K562 (cell line): Measurements from ENCODE around the gene CD84. TPM values are rescaled to one million over a fixed set of nuclear protein-coding genes. Genes with fewer than 3 reads are reported as not detected.

ENCODE experiments used
- ATAC-seq: fragments of 200-7000 bp; cut with Tn5 transposase; 3 replicates; pipeline ENCODE4 v1.9.1; 2020; ENCODE audit warnings: moderate library complexity
- BruUV-seq: library from RNA; stranded (reverse); fragments of 400-500 nt; replicated peaks from 2 replicates; lab custom pipeline; 2021; lab: Mats Ljungman, UMichigan
- CTCF ChIA-PET: fragments of 300-600 bp; formaldehyde crosslinking; extraction: SDS; loops from one replicate; lab custom pipeline; 2021; ENCODE audit warnings: low intra/inter-chr PET ratio; lab: Yijun Ruan, JAX
- POLR2A ChIA-PET: fragments of 300-600, 350-650 bp; sonication (Branson Sonifier 250); formaldehyde crosslinking; extraction: SDS; loops from one replicate; lab custom pipeline; 2021; ENCODE audit warnings: antibody characterized with exemption, inconsistent platforms; lab: Yijun Ruan, JAX
- DNase-seq, 4 experiments: peaks; one replicate each; pipeline versions ENCODE4 v3.0.0 to v3.0.0-alpha.2; 2011 to 2018; ENCODE audit warnings: low spot score in 3 of 4, mixed read lengths in 3 of 4; ENCODE audit errors: extremely low read depth in 1 of 4
- FAIRE-seq: peaks from 2 replicates; lab custom pipeline; 2011; peaks lifted over from hg19 to GRCh38; lab: Jason Lieb, UNC
- H2AFZ ChIP-seq: 2 replicates; pipeline ENCODE4 v1.6.0; 2011; ENCODE audit warnings: low read depth, low read length, control low read depth, inconsistent platforms
- H3K27ac ChIP-seq: fragments of 200-600 bp; 3 replicates; pipeline ENCODE4 v1.8.0; 2011; ENCODE audit warnings: low read depth, mild to moderate bottlenecking, control low read depth, inconsistent platforms, low read length, moderate library complexity, mixed read lengths; ENCODE audit errors: extremely low read depth
- H3K27me3 ChIP-seq, 2 experiments: fragments of 300-600 bp in 1 of 2; 2 replicates in 1 of 2; 3 replicates in 1 of 2; pipeline versions ENCODE4 v1.6.0 to v1.8.0; 2011; ENCODE audit warnings: inconsistent platforms in 2 of 2, low read length in 2 of 2, mild to moderate bottlenecking in 1 of 2, mixed read lengths in 1 of 2, moderate library complexity in 1 of 2; ENCODE audit not compliant: control insufficient read depth in 2 of 2, insufficient read depth in 2 of 2
- H3K36me3 ChIP-seq: fragments of 300-600 bp; 3 replicates; pipeline ENCODE4 v1.8.0; 2011; ENCODE audit warnings: mild to moderate bottlenecking, low read length, inconsistent platforms; ENCODE audit not compliant: control insufficient read depth, insufficient read depth
- H3K4me1 ChIP-seq, 2 experiments: fragments of 200-600 bp in 1 of 2; replicated peaks in 1 of 2; 2 replicates in 1 of 2; 3 replicates in 1 of 2; pipeline versions ENCODE4 v1.5.1 to v1.8.0; 2011; ENCODE audit warnings: inconsistent platforms in 2 of 2, low read length in 2 of 2, mild to moderate bottlenecking in 1 of 2, mixed read lengths in 1 of 2, moderate library complexity in 1 of 2; ENCODE audit not compliant: control insufficient read depth in 2 of 2, insufficient read depth in 2 of 2
- H3K4me2 ChIP-seq: 2 replicates; pipeline ENCODE4 v1.6.1; 2011; ENCODE audit warnings: low read length, control low read depth, inconsistent platforms, mixed read lengths; ENCODE audit not compliant: insufficient read depth
- H3K4me3 ChIP-seq: fragments of 200-600 bp; sonication (generic), shearing (Covaris generic); 2 replicates; pipeline ENCODE4 v1.5.1; 2016; ENCODE audit warnings: control low read depth, inconsistent platforms
- H3K79me2 ChIP-seq: fragments of 200-600 bp; 3 replicates; pipeline ENCODE4 v1.8.0; 2011; ENCODE audit warnings: low read length, inconsistent platforms; ENCODE audit not compliant: control insufficient read depth, insufficient read depth
- H3K9ac ChIP-seq, 2 experiments: 2 replicates each; pipeline versions ENCODE4 v1.6.0 to v1.6.1; 2011; ENCODE audit warnings: low read depth in 2 of 2, low read length in 2 of 2, control low read depth in 1 of 2, inconsistent platforms in 1 of 2, mild to moderate bottlenecking in 1 of 2, mixed read lengths in 1 of 2; ENCODE audit not compliant: insufficient read depth in 1 of 2
- H3K9me1 ChIP-seq: one replicate; pipeline ENCODE4 v1.6.0; 2011; ENCODE audit warnings: inconsistent platforms, mild to moderate bottlenecking, low read length, moderate library complexity; ENCODE audit not compliant: control insufficient read depth, insufficient read depth
- H3K9me3 ChIP-seq: replicated peaks from 2 replicates; pipeline ENCODE4 v1.5.1; 2011; ENCODE audit warnings: low read depth, low read length, inconsistent platforms; ENCODE audit not compliant: control insufficient read depth, insufficient read depth
- H4K20me1 ChIP-seq: replicated peaks from 2 replicates; pipeline ENCODE4 v1.6.1; 2011; ENCODE audit warnings: low read length, inconsistent platforms, mixed read lengths; ENCODE audit not compliant: control insufficient read depth, insufficient read depth
- CCAR2 ChIP-seq: fragments of 200-400 bp; formaldehyde crosslinking; IDR thresholded peaks from 2 replicates; pipeline ENCODE4 v1.6.1; 2017; ENCODE audit warnings: mild to moderate bottlenecking, low read depth, low read length
- CEBPG ChIP-seq, 3 experiments: fragments of 200-800 bp in 1 of 3; sonication (Bioruptor generic) in 1 of 3; sonication (generic) in 1 of 3; formaldehyde crosslinking in 1 of 3; IDR thresholded peaks in 2 of 3; conservative IDR thresholded peaks in 1 of 3; 2 replicates each; pipeline versions ENCODE4 v1.6.1 to v1.8.0; 2016 to 2022; ENCODE audit warnings: missing compliant biosample characterization in 2 of 3, missing genetic modification characterization in 2 of 3, mild to moderate bottlenecking in 1 of 3, missing genetic modification reagents in 1 of 3
- HDAC3 ChIP-seq: fragments of 450-650 bp; IDR thresholded peaks from 2 replicates; pipeline ENCODE4 v1.6.1; 2018; ENCODE audit warnings: borderline replicate concordance, mild to moderate bottlenecking, moderate library complexity; ENCODE audit not compliant: partially characterized antibody
- HNRNPH1 ChIP-seq: fragments of 200-400 bp; formaldehyde crosslinking; optimal IDR thresholded peaks from 2 replicates; pipeline ENCODE3; 2017; ENCODE audit warnings: low read depth, mild to moderate bottlenecking, low read length, moderate library complexity
- NFRKB ChIP-seq: fragments of 450-650 bp; IDR thresholded peaks from 2 replicates; pipeline ENCODE4 v1.6.1; 2016; ENCODE audit warnings: low read depth
- PTTG1 ChIP-seq: fragments of 450-650 bp; IDR thresholded peaks from 2 replicates; pipeline ENCODE4 v1.6.1; 2016; ENCODE audit warnings: low read depth, mild to moderate bottlenecking, missing genetic modification characterization, missing compliant biosample characterization
- RAD21 ChIP-seq, 2 experiments: fragments of 250-450 bp in 1 of 2; fragments of 450-650 bp in 1 of 2; sonication (Bioruptor Pico) in 1 of 2; formaldehyde crosslinking in 1 of 2; IDR thresholded peaks in 1 of 2; conservative IDR thresholded peaks in 1 of 2; 2 replicates each; pipeline versions ENCODE4 v1.4.0 to v1.8.0; 2020 to 2022; ENCODE audit warnings: mild to moderate bottlenecking in 2 of 2, moderate library complexity in 1 of 2
- SP2 ChIP-seq: IDR thresholded peaks from 2 replicates; pipeline ENCODE4 v1.6.1; 2011; ENCODE audit warnings: mild to moderate bottlenecking, low read depth, low read length, moderate library complexity; ENCODE audit not compliant: poor library complexity, severe bottlenecking; ENCODE audit errors: extremely low read depth
- TCF7 ChIP-seq: sonication (generic); IDR thresholded peaks from 2 replicates; pipeline ENCODE4 v1.6.1; 2016; ENCODE audit warnings: antibody characterized with exemption, borderline replicate concordance
- ZBTB1 ChIP-seq: sonication (generic); formaldehyde crosslinking; IDR thresholded peaks from 2 replicates; pipeline ENCODE4 v1.8.1; 2023; ENCODE audit warnings: missing genetic modification reagents, low read depth, mild to moderate bottlenecking, borderline replicate concordance
- ZNF551 ChIP-seq: fragments of 250-450 bp; sonication (Bioruptor Pico); IDR thresholded peaks from 2 replicates; pipeline ENCODE4 v1.5.0; 2021; ENCODE audit warnings: mild to moderate bottlenecking, moderate library complexity
- ZNF668 ChIP-seq: fragments of 250-450 bp; sonication (Bioruptor Pico); IDR thresholded peaks from 2 replicates; pipeline ENCODE4 v1.8.0; 2022; ENCODE audit warnings: mild to moderate bottlenecking, inconsistent platforms
- WGBS: fragments of 100-300 bp; shearing (Covaris generic); methylation state at CpG from one replicate; pipeline ENCODE4 v1.1.6; 2016; ENCODE audit warnings: low coverage, mixed read lengths; ENCODE audit not compliant: insufficient coverage; ENCODE audit errors: missing lambda C conversion rate; 5-methylcytosine and 5-hydroxymethylcytosine counted together
- in situ Hi-C: fragments of 300-500 bp; cut with MboI; formaldehyde crosslinking; loops from 4 replicates; pipeline ENCODE4 v1.15.0; 2018; ENCODE audit warnings: inconsistent platforms, mixed read lengths
- intact Hi-C: fragments of 100-400 bp; cut with micrococcal nuclease; formaldehyde crosslinking; loops from 2 replicates; pipeline ENCODE4 v1.14.2; 2022
- polyA plus RNA-seq, 8 experiments: library from polyadenylated mRNA; depleted of rRNA in 4 of 8; stranded (reverse) in 5 of 8; unstranded in 3 of 8; fragments of >200 nt; fragmentation: Nextera tagmentation in 2 of 8; fragmentation: Illumina TruSeq in 1 of 8; extraction: Ambion mirVana in 2 of 8; extraction: Trizol in 1 of 8; gene quantifications; 2 replicates each; pipeline versions ENCODE4 v1.2.1 to v1.2.3, GENCODE V29; 2011 to 2014; ENCODE audit warnings: inconsistent platforms in 1 of 8, missing spikeins in 1 of 8
- total RNA-seq, 7 experiments: library from RNA; depleted of rRNA in 6 of 7; stranded (reverse); fragments of >200 nt in 6 of 7; fragmentation: Illumina TruSeq in 2 of 7; extraction: Trizol in 2 of 7; gene quantifications; 2 replicates each; pipeline versions ENCODE4 v1.2.1 to v1.2.3, GENCODE V29; 2011 to 2021; ENCODE audit warnings: low replicate concordance in 1 of 7
- TF ChIP-seq, protein P1 (sequence below): fragments of 250-450 bp; sonication (Bioruptor Pico); IDR thresholded peaks from 2 replicates; pipeline ENCODE4 v1.4.0; 2020; ENCODE audit warnings: borderline replicate concordance
- TF ChIP-seq, protein P2 (sequence below): sonication (generic); formaldehyde crosslinking; IDR thresholded peaks from 2 replicates; pipeline ENCODE4 v1.8.1; 2023; ENCODE audit warnings: mild to moderate bottlenecking, missing genetic modification reagents
- TF ChIP-seq, protein P3 (sequence below), 3 experiments: fragments of 200-800 bp in 1 of 3; sonication (Bioruptor generic) in 1 of 3; sonication (generic) in 1 of 3; formaldehyde crosslinking in 1 of 3; IDR thresholded peaks; 2 replicates each; pipeline versions ENCODE4 v1.6.1 to v1.8.0; 2016 to 2022; ENCODE audit warnings: mild to moderate bottlenecking in 2 of 3, missing compliant biosample characterization in 2 of 3, missing genetic modification characterization in 2 of 3, missing genetic modification reagents in 1 of 3

The CD84 gene
- total and polyA plus RNA-seq, 9 of the 15 experiments (the other 6 are each of a cell fraction or from before 2014, with no cell fraction given), result 0.82 to 6.8 (median 2.0) TPM

DNA sequence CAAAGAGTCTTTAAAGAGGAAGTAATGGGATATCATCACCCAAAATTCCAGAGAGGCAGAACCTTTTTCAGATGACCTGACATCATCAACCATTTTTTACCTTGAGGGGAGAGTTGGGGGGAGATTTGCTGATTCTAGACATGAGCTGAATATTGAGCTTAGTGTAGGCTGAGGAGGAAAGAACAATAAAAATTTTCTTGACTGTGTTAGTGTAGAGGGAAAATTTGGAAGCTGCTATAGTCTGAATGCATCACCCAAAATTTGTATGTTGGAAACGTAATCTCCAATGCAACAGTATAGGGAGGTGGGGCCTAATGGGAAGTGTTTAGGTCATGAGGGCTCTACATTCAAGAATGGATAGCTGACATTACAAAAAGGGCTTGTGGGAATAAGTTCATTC is 17.8 kb upstream of the CD84 start:
- Histone ChIP-seq H3K9me1 (no peaks in the 10 kb centered on the region), H3K9ac (no peak overlapping the region), H3K36me3 (no peaks in the 10 kb centered on the region), H3K9me3 (peaks cover 3% of the 10 kb centered on the region; the same call in 1 of the 2 replicates), H3K4me1 (no peaks in the 10 kb centered on the region)
- in situ Hi-C loops (no loop called here), intact Hi-C loops (no loop called here)
- no peak for FAIRE-seq
- TF ChIP-seq ZNF668 (no peak), CCAR2 (no peak), PTTG1 (tag) (no peak), RAD21 (CRISPR knock-in tag; conservative IDR thresholded peaks at IDR 0.05 in 1 of 2, IDR thresholded peaks at IDR 0.05 in 1 of 2) (no peak), TCF7 (no peak), ZBTB1 (CRISPR knock-in tag) (no peak), SP2 (no peak), HDAC3 (no peak), HNRNPH1 (no peak), CEBPG (CRISPR knock-in tag; IDR thresholded peaks at IDR 0.05) (no peak), CEBPG (tag; conservative IDR thresholded peaks at IDR 0.05 in 1 of 2, IDR thresholded peaks at IDR 0.05 in 1 of 2) (no peak), ZNF551 (CRISPR knock-in tag) (no peak), NFRKB (no peak)
- TF ChIP-seq, protein P1, sequence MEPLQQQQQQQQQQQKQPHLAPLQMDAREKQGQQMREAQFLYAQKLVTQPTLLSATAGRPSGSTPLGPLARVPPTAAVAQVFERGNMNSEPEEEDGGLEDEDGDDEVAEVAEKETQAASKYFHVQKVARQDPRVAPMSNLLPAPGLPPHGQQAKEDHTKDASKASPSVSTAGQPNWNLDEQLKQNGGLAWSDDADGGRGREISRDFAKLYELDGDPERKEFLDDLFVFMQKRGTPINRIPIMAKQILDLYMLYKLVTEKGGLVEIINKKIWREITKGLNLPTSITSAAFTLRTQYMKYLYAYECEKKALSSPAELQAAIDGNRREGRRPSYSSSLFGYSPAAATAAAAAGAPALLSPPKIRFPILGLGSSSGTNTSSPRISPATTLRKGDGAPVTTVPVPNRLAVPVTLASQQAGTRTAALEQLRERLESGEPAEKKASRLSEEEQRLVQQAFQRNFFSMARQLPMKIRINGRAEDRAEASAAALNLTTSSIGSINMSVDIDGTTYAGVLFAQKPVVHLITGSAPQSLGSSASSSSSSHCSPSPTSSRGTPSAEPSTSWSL, result no peak
- TF ChIP-seq, protein P2, sequence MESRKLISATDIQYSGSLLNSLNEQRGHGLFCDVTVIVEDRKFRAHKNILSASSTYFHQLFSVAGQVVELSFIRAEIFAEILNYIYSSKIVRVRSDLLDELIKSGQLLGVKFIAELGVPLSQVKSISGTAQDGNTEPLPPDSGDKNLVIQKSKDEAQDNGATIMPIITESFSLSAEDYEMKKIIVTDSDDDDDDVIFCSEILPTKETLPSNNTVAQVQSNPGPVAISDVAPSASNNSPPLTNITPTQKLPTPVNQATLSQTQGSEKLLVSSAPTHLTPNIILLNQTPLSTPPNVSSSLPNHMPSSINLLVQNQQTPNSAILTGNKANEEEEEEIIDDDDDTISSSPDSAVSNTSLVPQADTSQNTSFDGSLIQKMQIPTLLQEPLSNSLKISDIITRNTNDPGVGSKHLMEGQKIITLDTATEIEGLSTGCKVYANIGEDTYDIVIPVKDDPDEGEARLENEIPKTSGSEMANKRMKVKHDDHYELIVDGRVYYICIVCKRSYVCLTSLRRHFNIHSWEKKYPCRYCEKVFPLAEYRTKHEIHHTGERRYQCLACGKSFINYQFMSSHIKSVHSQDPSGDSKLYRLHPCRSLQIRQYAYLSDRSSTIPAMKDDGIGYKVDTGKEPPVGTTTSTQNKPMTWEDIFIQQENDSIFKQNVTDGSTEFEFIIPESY (CRISPR knock-in tag), result no peak
- TF ChIP-seq, protein P3, sequence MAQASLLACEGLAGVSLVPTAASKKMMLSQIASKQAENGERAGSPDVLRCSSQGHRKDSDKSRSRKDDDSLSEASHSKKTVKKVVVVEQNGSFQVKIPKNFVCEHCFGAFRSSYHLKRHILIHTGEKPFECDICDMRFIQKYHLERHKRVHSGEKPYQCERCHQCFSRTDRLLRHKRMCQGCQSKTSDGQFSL (CRISPR knock-in tag; IDR thresholded peaks at IDR 0.05), result no peak
- TF ChIP-seq, protein P3 (tag; IDR thresholded peaks at IDR 0.05), result no peak
- TF ChIP-seq, all 486 proteins: peak for 0
- BruUV-seq, result no TSS peak
- CTCF ChIA-PET, result interaction anchor here (0.6 kb wide), 1 partner anchor 39 kb away, joined by 3 read pairs; no protein-coding TSS in a partner anchor
- no peak overlapping the region for H3K4me3 ChIP-seq
- ATAC-seq (no peak), DNase-seq (no peak)
- no peaks in the 10 kb centered on the region for H3K79me2 ChIP-seq
- H2AFZ ChIP-seq, result 0 out of 2 replicates have a peak overlapping the region, but pooled peaks have one; percentile 28
- H3K27ac ChIP-seq, result no peak overlapping the region
- no peak overlapping the region for H3K4me2 ChIP-seq
- H3K27me3 ChIP-seq, result no peaks in the 10 kb centered on the region
- WGBS, result 67% methylated on average over 1 of the region's 1 CpG
- POLR2A ChIA-PET, result no interaction called here
- H4K20me1 ChIP-seq, result no peaks in the 10 kb centered on the region
